Endodermal cell (in vitro differentiated cells): Measurements from ENCODE around the gene CHTF18. TPM values are rescaled to one million over a fixed set of nuclear protein-coding genes. Genes with fewer than 3 reads are reported as not detected.
"Not testable (repeated sequence)": the region's sequence is repeated elsewhere in the genome, so short reads cannot be mapped to it uniquely, and the experiment has no call there.

Source experiments
- DNase-seq: peaks from one replicate; pipeline ENCODE4 v3.0.0-alpha.2; 2017
- H3K27ac ChIP-seq: 2 replicates; pipeline ENCODE4 v1.5.1; 2013; ENCODE audit warnings: mild to moderate bottlenecking, low read depth, low read length, moderate library complexity
- H3K27me3 ChIP-seq: 2 replicates; pipeline ENCODE4 v1.6.1; 2013; ENCODE audit warnings: mild to moderate bottlenecking, low read length, moderate library complexity; ENCODE audit not compliant: insufficient read depth, control insufficient read depth, poor library complexity, severe bottlenecking
- H3K36me3 ChIP-seq: 2 replicates; pipeline ENCODE4 v1.7.0; 2013; ENCODE audit warnings: mild to moderate bottlenecking, low read length, moderate library complexity; ENCODE audit not compliant: control insufficient read depth, insufficient read depth
- H3K4me1 ChIP-seq: one replicate; pipeline ENCODE4 v1.7.0; 2013; ENCODE audit warnings: low read length; ENCODE audit not compliant: control insufficient read depth, insufficient read depth
- H3K4me3 ChIP-seq: 2 replicates; pipeline ENCODE4 v1.5.1; 2013; ENCODE audit warnings: mild to moderate bottlenecking, low read length, moderate library complexity
- H3K9ac ChIP-seq: 2 replicates; pipeline ENCODE4 v1.6.1; 2013; ENCODE audit warnings: mild to moderate bottlenecking, low read length, moderate library complexity; ENCODE audit not compliant: poor library complexity, severe bottlenecking; ENCODE audit errors: extremely low read depth
- H3K9me3 ChIP-seq: 2 replicates; pipeline ENCODE4 v1.6.1; 2013; ENCODE audit warnings: mild to moderate bottlenecking, low read length, moderate library complexity; ENCODE audit not compliant: control insufficient read depth
- H3K27ac Mint-ChIP-seq: 2 replicates; pipeline ENCODE4 v1.8.0; 2020; ENCODE audit warnings: mixed read lengths
- H3K27me3 Mint-ChIP-seq: 2 replicates; pipeline ENCODE4 v1.8.0; 2021; ENCODE audit warnings: mild to moderate bottlenecking, mixed read lengths; ENCODE audit not compliant: insufficient read depth
- H3K36me3 Mint-ChIP-seq: 2 replicates; pipeline ENCODE4 v1.8.0; 2020; ENCODE audit warnings: low read depth, mixed read lengths
- H3K4me1 Mint-ChIP-seq: 2 replicates; pipeline ENCODE4 v1.8.0; 2020; ENCODE audit warnings: mixed read lengths
- H3K4me3 Mint-ChIP-seq: 2 replicates; pipeline ENCODE4 v1.8.0; 2020; ENCODE audit warnings: mild to moderate bottlenecking, moderate library complexity, mixed read lengths
- H3K9me3 Mint-ChIP-seq: 2 replicates; pipeline ENCODE4 v1.8.0; 2020; ENCODE audit warnings: mild to moderate bottlenecking, mixed read lengths
- CTCF ChIP-seq: fragments of 200-600 bp; sonication (generic); conservative IDR thresholded peaks from 2 replicates; pipeline ENCODE4 v1.5.0; 2021; ENCODE audit warnings: antibody characterized with exemption, mild to moderate bottlenecking
- WGBS, 2 experiments: methylation state at CpG; one replicate each; pipeline versions ENCODE4 v1.1.5 to v1.1.7; 2013; ENCODE audit warnings: missing lambda C conversion rate in 2 of 2, mixed read lengths in 1 of 2; ENCODE audit not compliant: insufficient coverage in 1 of 2, insufficient read length in 1 of 2; 5-methylcytosine and 5-hydroxymethylcytosine counted together
- total RNA-seq, 2 donors: library from RNA; stranded (reverse); fragmentation: NEBNext Ultra II Directional in 1 of 2; extraction: Animal tissue kit (Norgen Biotek cat#: 25700) in 1 of 2; gene quantifications; 2 replicates in 1 of 2; 3 replicates in 1 of 2; pipeline ENCODE4 v1.2.1, GENCODE V29; 2021

Gene CHTF18
- total RNA-seq, 2 donors from 2014 or later: 158 to 169 TPM

DNA sequence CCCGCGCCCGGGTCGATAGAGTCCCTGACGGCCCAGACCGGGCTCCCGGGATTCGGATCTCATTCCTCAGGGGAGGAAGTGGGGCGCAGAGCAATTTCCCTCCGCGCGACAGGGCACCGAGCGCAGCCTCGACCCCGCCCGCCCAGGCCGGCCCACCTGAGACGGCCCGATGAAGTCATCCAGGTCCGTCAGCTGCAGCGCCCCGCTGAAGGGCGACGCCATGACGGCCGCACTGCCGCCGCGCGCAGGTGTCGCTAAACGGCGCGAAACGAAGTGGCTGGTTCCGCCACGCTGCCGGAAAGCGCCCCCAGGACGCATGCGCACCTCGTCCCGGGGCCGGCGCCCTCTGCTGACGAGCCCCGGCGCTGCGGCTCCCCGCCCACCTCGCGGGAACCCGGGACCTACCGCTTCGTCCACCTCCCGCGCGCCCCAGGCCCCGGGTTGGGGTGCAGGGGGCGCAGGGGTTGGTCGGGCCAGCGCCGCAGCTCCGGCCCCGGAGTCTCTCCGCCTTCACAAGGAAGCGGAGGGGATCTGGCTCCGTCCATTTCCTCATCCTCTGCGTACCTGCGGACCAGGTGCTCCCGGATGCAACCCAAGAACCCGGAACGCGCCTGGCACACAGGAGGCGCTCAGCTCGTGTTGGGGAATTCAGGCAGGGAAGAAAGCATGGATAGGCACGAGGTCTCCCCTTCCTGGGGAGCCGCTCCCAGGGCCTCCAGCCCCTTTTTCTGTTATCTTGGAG, 47.5 kb upstream of the CHTF18 start, which contains the start of gene CIAO3:
Gene CIAO3 (minus strand): TSS at position 234 of the 742 bp plus-strand sequence. CDS start 12 bp downstream, at position 222.
- H3K4me1 ChIP-seq: no peaks in the 10 kb centered on the region
- peak; percentile 94 for TF ChIP-seq CTCF
- H3K27ac ChIP-seq: no peak within 1 kb of the TSS
- 0 to 1% methylated on average over 9 to 79 of the region's 79 CpGs for WGBS, 2 experiments
- H3K4me1 Mint-ChIP-seq: peaks cover 5% of the 10 kb centered on the region
- peaks cover 19% of the 10 kb centered on the region for H3K36me3 ChIP-seq
- H3K27me3 Mint-ChIP-seq: no peaks in the 10 kb centered on the region
- H3K4me3 Mint-ChIP-seq: peak within 1 kb of the TSS; percentile 68
- H3K4me3 ChIP-seq: peak within 1 kb of the TSS; percentile 85
- no peaks in the 10 kb centered on the region for H3K27me3 ChIP-seq
- H3K27ac Mint-ChIP-seq: peak within 1 kb of the TSS; percentile 87
- H3K9ac ChIP-seq: peak within 1 kb of the TSS; percentile 80
- peak; percentile 97 for DNase-seq
- no peaks in the 10 kb centered on the region for H3K9me3 Mint-ChIP-seq
- H3K36me3 Mint-ChIP-seq: peaks cover 17% of the 10 kb centered on the region
- no peaks in the 10 kb centered on the region for H3K9me3 ChIP-seq

- no peak overlapping the region for H3K27ac Mint-ChIP-seq
Observed at GRCh38 chr16:741986-742629, 46.3 kb upstream of the CHTF18 start.

DNA sequence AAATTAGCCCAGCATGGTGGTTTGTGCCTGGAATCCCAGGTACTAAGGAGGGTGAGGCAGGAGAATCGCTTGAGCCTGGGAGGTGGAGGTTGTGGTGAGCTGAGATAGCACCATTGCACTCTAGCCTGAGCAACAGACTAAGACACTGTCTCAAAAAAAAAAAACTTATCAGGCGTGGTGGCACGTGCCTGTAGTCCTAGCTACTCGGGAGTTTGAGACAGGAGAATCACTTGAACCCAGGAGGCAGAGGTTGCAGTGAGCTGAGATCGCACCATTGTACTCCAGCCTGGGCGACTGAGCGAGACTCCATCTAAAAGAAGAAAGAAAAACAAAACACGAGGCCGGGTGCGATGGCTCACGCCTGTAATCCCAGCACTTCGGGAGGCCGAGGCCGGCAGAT, 45.5 kb upstream of the CHTF18 start:
- DNase-seq, H3K9ac ChIP-seq, H3K4me1 Mint-ChIP-seq, H3K27me3 ChIP-seq, H3K27ac Mint-ChIP-seq, H3K9me3 Mint-ChIP-seq, H3K27ac ChIP-seq, H3K4me1 ChIP-seq, H3K27me3 Mint-ChIP-seq, H3K9me3 ChIP-seq, H3K36me3 ChIP-seq, H3K4me3 ChIP-seq, H3K4me3 Mint-ChIP-seq: not testable (repeated sequence)
- WGBS, 2 experiments: 93 to 98% methylated on average over 12 to 14 of the region's 14 CpGs
- H3K36me3 Mint-ChIP-seq: peaks cover 11% of the 10 kb centered on the region

More at GRCh38 chr16:741986-742629, 46.3 kb upstream of the CHTF18 start:
- Histone ChIP-seq H3K4me3 (no peak overlapping the region), H3K36me3 (peaks cover 10% of the 10 kb centered on the region), H3K27ac (no peak overlapping the region), H3K27me3 (no peaks in the 10 kb centered on the region), H3K9me3 (no peaks in the 10 kb centered on the region), H3K4me1 (no peaks in the 10 kb centered on the region), H3K9ac (no peak overlapping the region)
- H3K36me3 Mint-ChIP-seq: peaks cover 14% of the 10 kb centered on the region
- no peaks in the 10 kb centered on the region for H3K9me3 Mint-ChIP-seq
- 93 to 96% methylated on average over 10 to 15 of the region's 15 CpGs for WGBS, 2 experiments
- H3K4me3 Mint-ChIP-seq: peak overlapping the region; percentile 68
- peaks cover 5% of the 10 kb centered on the region for H3K4me1 Mint-ChIP-seq
- DNase-seq: no peak
- TF ChIP-seq CTCF: no peak
- H3K27me3 Mint-ChIP-seq: no peaks in the 10 kb centered on the region
